ENCODE results near the gene OXLD1.

OXLD1 gene

GRCh38 chr17:81702934-81703746 is 36.7 kb upstream of the OXLD1 start, which contains the start of gene MRPL12:
Gene MRPL12, plus strand, starts transcription at chr17:81703367. Its CDS starts 135 bp downstream, at chr17:81703502.
- DNase-seq (ENCODE audit: low read depth in 2 of 2): peak; percentile 64 to 69

- DNase-seq (ENCODE audit: low read depth in 2 of 2): no peak
Measured at GRCh38 chr17:81701288-81702071, 35.1 kb upstream of the OXLD1 start.

GRCh38 chr17:81700353-81701287 is 34.2 kb upstream of the OXLD1 start:
- no peak for DNase-seq (ENCODE audit: low read depth in 2 of 2)

- DNase-seq (ENCODE audit: low read depth in 2 of 2): no peak
Measured at GRCh38 chr17:81697261-81698044, 31.0 kb upstream of the OXLD1 start.

GRCh38 chr17:81696218-81696941 is 30.0 kb upstream of the OXLD1 start:
- DNase-seq (ENCODE audit: low read depth in 2 of 2): no peak

- no peak for DNase-seq (ENCODE audit: low read depth in 2 of 2)
Measured at GRCh38 chr17:81695801-81696200, 29.4 kb upstream of the OXLD1 start.

GRCh38 chr17:81695211-81695610 is 28.8 kb upstream of the OXLD1 start:
- DNase-seq (ENCODE audit: low read depth in 2 of 2): no peak

GRCh38 chr17:81694810-81695209 is 28.4 kb upstream of the OXLD1 start:
- DNase-seq (ENCODE audit: low read depth in 2 of 2): no peak

- no peak for DNase-seq (ENCODE audit: low read depth in 2 of 2)
Measured at GRCh38 chr17:81693509-81694210, 27.3 kb upstream of the OXLD1 start.

GRCh38 chr17:81691608-81692007 is 25.2 kb upstream of the OXLD1 start:
- no peak for DNase-seq (ENCODE audit: low read depth in 2 of 2)

- no peak for DNase-seq (ENCODE audit: low read depth in 2 of 2)
Measured at GRCh38 chr17:81691196-81691595, 24.8 kb upstream of the OXLD1 start.

- DNase-seq (ENCODE audit: low read depth in 2 of 2): no peak
Measured at GRCh38 chr17:81690549-81690948, 24.1 kb upstream of the OXLD1 start.

- DNase-seq (ENCODE audit: low read depth in 2 of 2): no peak
Measured at GRCh38 chr17:81690066-81690465, 23.7 kb upstream of the OXLD1 start.

GRCh38 chr17:81688616-81689015 is 22.2 kb upstream of the OXLD1 start:
- no peak for DNase-seq (ENCODE audit: low read depth in 2 of 2)

GRCh38 chr17:81687770-81688541 is 21.6 kb upstream of the OXLD1 start:
- DNase-seq (ENCODE audit: low read depth in 2 of 2): no peak

GRCh38 chr17:81686614-81687013 is 20.2 kb upstream of the OXLD1 start:
- no peak for DNase-seq (ENCODE audit: low read depth in 2 of 2)

- DNase-seq (ENCODE audit: low read depth in 2 of 2): no peak
Measured at GRCh38 chr17:81685108-81685507, 18.7 kb upstream of the OXLD1 start.

GRCh38 chr17:81684442-81684911 is 18.1 kb upstream of the OXLD1 start:
- DNase-seq (ENCODE audit: low read depth in 2 of 2): no peak
